ENCODE data around the gene ARAP3.

GRCh38 chr5:141623186-141623585 lies 58.8 kb downstream of the ARAP3 start:
- TF ChIP-seq CTCF (IDR thresholded peaks at IDR 0.05; ENCODE audit: insufficient read depth, low read depth, low read length): no peak
- no peak for TF ChIP-seq EZH2 (IDR thresholded peaks at IDR 0.05; ENCODE audit: insufficient read depth, low read length)
